ENCODE measurements around the gene FMNL2. TPM values are rescaled to one million over a fixed set of nuclear protein-coding genes. Genes with fewer than 3 reads are reported as not detected.

Gene FMNL2
- total and polyA plus RNA-seq, 2 of the 4 experiments (the other 2 are of a cell fraction): 10.9 to 11.4 TPM

- in situ Hi-C loops (cut with MboI; ENCODE audit: low sequenced_read_pairs): no loop called here
- no peak overlapping the region for H3K18ac ChIP-seq (ENCODE audit: low read depth, low read length)
- no peaks in the 10 kb centered on the region; the same call in 1 of the 2 replicates for H3K9me1 ChIP-seq (ENCODE audit: insufficient read depth, low read length)
- no peaks in the 10 kb centered on the region; the same call in 1 of the 2 replicates for H3K36me3 ChIP-seq (ENCODE audit: control insufficient read depth, insufficient read depth, low read length)
- H2AK9ac ChIP-seq (replicated peaks; ENCODE audit: low read depth, low read length, poor library complexity): no peak overlapping the region
- no peaks in the 10 kb centered on the region for H3K9me3 ChIP-seq (ENCODE audit: control insufficient read depth, insufficient read depth, low read length)
- no peak overlapping the region for H3K4ac ChIP-seq (ENCODE audit: low read depth, low read length)
- intact Hi-C loops (cut with micrococcal nuclease): no loop called here
- no peak overlapping the region for H3K4me2 ChIP-seq (ENCODE audit: low read depth, low read length)
- H2AK5ac ChIP-seq (ENCODE audit: low read depth, low read length): no peak overlapping the region
- H3K23ac ChIP-seq (ENCODE audit: low read depth, low read length): no peak overlapping the region
- no peak overlapping the region for H3K9ac ChIP-seq (ENCODE audit: low read depth, low read length)
- ChIA-PET POLR2A (ENCODE audit: unreplicated experiment) (no interaction called here), CTCF (no interaction called here)
- no peak overlapping the region for H3K56ac ChIP-seq (ENCODE audit: extremely low read depth, insufficient read depth, low read length)
- ATAC-seq (ENCODE audit: low read depth): no peak
- no peaks in the 10 kb centered on the region for H3K79me1 ChIP-seq (ENCODE audit: low read depth in 1 of 2, low read length in 2 of 2)
- no peak overlapping the region for H3K14ac ChIP-seq (replicated peaks; ENCODE audit: low read depth, low read length)
- H2BK120ac ChIP-seq (ENCODE audit: low read depth, low read length): no peak overlapping the region
- H4K5ac ChIP-seq (ENCODE audit: low read depth, low read length): no peak overlapping the region
- H2BK5ac ChIP-seq (ENCODE audit: low read depth, low read length, poor library complexity, severe bottlenecking): no peak overlapping the region
- no peaks in the 10 kb centered on the region for H4K20me1 ChIP-seq (ENCODE audit: insufficient read depth, low read length)
- no peak overlapping the region for H2AFZ ChIP-seq (replicated peaks; ENCODE audit: low read length, poor library complexity)
- no peak overlapping the region for H4K8ac ChIP-seq (ENCODE audit: low read depth in 2 of 2, low read length in 2 of 2)
- H2BK15ac ChIP-seq (ENCODE audit: low read depth, low read length): no peak overlapping the region
- no TSS peak for BruUV-seq (replicated peaks)
- dilution Hi-C loops (cut with HindIII; ENCODE audit: low sequenced_read_pairs, unreplicated experiment): no loop called here
- no peaks in the 10 kb centered on the region for H3K27me3 ChIP-seq (ENCODE audit: control insufficient read depth, insufficient read depth, low read length)
- peaks cover 4% of the 10 kb centered on the region for H3K4me1 ChIP-seq (ENCODE audit: control insufficient read depth, insufficient read depth, low read length)
- H2BK20ac ChIP-seq (ENCODE audit: low read depth, low read length): no peak overlapping the region
- no peak for DNase-seq
- WGBS, 2 experiments (ENCODE audit: extremely low coverage in 2 of 2, insufficient read length in 1 of 2): 96% methylated on average over 4 of the region's 8 CpGs; no CpG with 5 or more reads in 1 of the 2 experiments
- TF ChIP-seq FOS (IDR thresholded peaks at IDR 0.05; ENCODE audit: low read depth, low read length): no peak
- no peak for TF ChIP-seq CTCF (conservative IDR thresholded peaks at IDR 0.05; ENCODE audit: low read depth, low read length)
- no peak for TF ChIP-seq SMC3 (IDR thresholded peaks at IDR 0.05; ENCODE audit: low read depth, low read length)
- no peak for TF ChIP-seq ELK1 (IDR thresholded peaks at IDR 0.05; ENCODE audit: borderline replicate concordance, low read depth, low read length)
- TF ChIP-seq BHLHE40 (IDR thresholded peaks at IDR 0.05; ENCODE audit: low read depth, low read length): no peak
- no peak for TF ChIP-seq RFX5 (IDR thresholded peaks at IDR 0.05; ENCODE audit: low read depth, low read length)
- no peak for TF ChIP-seq USF2 (IDR thresholded peaks at IDR 0.05; ENCODE audit: low read depth, low read length)
- TF ChIP-seq CHD1 (IDR thresholded peaks at IDR 0.05; ENCODE audit: low read depth, low read length): no peak
- TF ChIP-seq MXI1 (IDR thresholded peaks at IDR 0.05; ENCODE audit: borderline replicate concordance, low read depth, low read length): no peak
- TF ChIP-seq RAD21 (IDR thresholded peaks at IDR 0.05; ENCODE audit: low read length): no peak
- TF ChIP-seq NFE2L2 (IDR thresholded peaks at IDR 0.05; ENCODE audit: low read depth, low read length): no peak
- no peak for TF ChIP-seq RCOR1 (IDR thresholded peaks at IDR 0.05; ENCODE audit: insufficient replicate concordance, low read length)
- TF ChIP-seq MAFK (IDR thresholded peaks at IDR 0.05; ENCODE audit: low read depth, low read length): no peak
- TF ChIP-seq POLR2A (IDR thresholded peaks at IDR 0.05; ENCODE audit: low read depth, low read length): no peak
- no peak for TF ChIP-seq CEBPB (IDR thresholded peaks at IDR 0.05; ENCODE audit: low read depth, low read length)
- TF ChIP-seq MAZ (IDR thresholded peaks at IDR 0.05; ENCODE audit: borderline replicate concordance, low read depth, low read length): no peak
- no peak overlapping the region for H4K91ac ChIP-seq (ENCODE audit: insufficient read depth, low read depth, low read length)
- no peak overlapping the region for H3K4me3 ChIP-seq (ENCODE audit: insufficient read depth, low read depth, low read length)
- H3K27ac ChIP-seq (ENCODE audit: insufficient read depth, low read length): no peak overlapping the region
These were observed 267.8 kb downstream of the FMNL2 start for GRCh38 chr2:152602750-152603149.

All from IMR-90 (cell line).